Measurements from ENCODE around the gene AMER3. TPM values are rescaled to one million over a fixed set of nuclear protein-coding genes. Genes with fewer than 3 reads are reported as not detected.

Gene AMER3
- total and polyA plus RNA-seq, 2 of the 8 experiments (the other 6 are each of a cell fraction or from before 2014, with no cell fraction given), result 0.15 to 0.19 TPM

- ChIA-PET POLR2A (ENCODE audit: partially characterized antibody) (no interaction called here), CTCF (ENCODE audit: partially characterized antibody) (no interaction called here)
- Histone ChIP-seq H3K14ac (ENCODE audit: insufficient read length) (no peak overlapping the region), H3K23ac (ENCODE audit: insufficient read length) (no peak overlapping the region), H3K27me3 (replicated peaks in 1 of 4; ENCODE audit: control insufficient read depth in 3 of 4, extremely low read depth in 1 of 4, insufficient read depth in 3 of 4, low read length in 3 of 4) (peaks cover 0 to 3% (median under 1%) of the 10 kb centered on the region in 4 experiments; a peak in 3 of 7 replicates), H4K8ac (ENCODE audit: extremely low read depth, insufficient read depth, low read length) (no peak overlapping the region), H3K4me1 (replicated peaks in 1 of 4; ENCODE audit: control insufficient read depth in 3 of 4, insufficient read depth in 4 of 4, low read length in 3 of 4) (no peaks in the 10 kb centered on the region), H3K56ac (replicated peaks; ENCODE audit: insufficient read length, low read depth, low read length) (no peak overlapping the region), H3K9ac (replicated peaks in 1 of 4; ENCODE audit: extremely low read depth in 1 of 4, low read depth in 3 of 4, low read length in 3 of 4) (no peak overlapping the region), H3K4ac (replicated peaks; ENCODE audit: insufficient read length, low read depth, low read length) (no peak overlapping the region), H3K79me1 (ENCODE audit: low read depth, low read length) (no peaks in the 10 kb centered on the region), H2AK5ac (ENCODE audit: low read depth, low read length) (no peak overlapping the region), H3K18ac (ENCODE audit: extremely low read depth, low read length) (no peak overlapping the region), H3K36me3 (ENCODE audit: control insufficient read depth in 2 of 4, insufficient read depth in 4 of 4, low read length in 3 of 4) (no peaks in the 10 kb centered on the region), H2BK120ac (replicated peaks; ENCODE audit: low read depth, low read length) (no peak overlapping the region), H3K23me2 (ENCODE audit: low read depth, low read length) (peaks cover 5% of the 10 kb centered on the region; the same call in 1 of the 2 replicates), H2BK12ac (ENCODE audit: low read depth, low read length) (no peak overlapping the region), H3K9me3 (ENCODE audit: insufficient read depth in 2 of 2, low read depth in 1 of 2, low read length in 1 of 2) (0 out of 4 replicates have a peak, but pooled peaks cover 0 to 3% of the 10 kb centered on the region in 2 experiments), H4K20me1 (replicated peaks in 1 of 2; ENCODE audit: control insufficient read depth in 1 of 2, insufficient read depth in 2 of 2, low read length in 2 of 2) (peaks cover 0 to 3% of the 10 kb centered on the region in 2 experiments), H3K27ac (ENCODE audit: low read depth, low read length) (no peak overlapping the region), H3K4me2 (ENCODE audit: insufficient read depth in 1 of 2, low read depth in 2 of 2, low read length in 2 of 2) (no peak overlapping the region), H2AFZ (ENCODE audit: low read length) (no peak overlapping the region), H2BK5ac (ENCODE audit: low read depth, low read length) (no peak overlapping the region), H4K91ac (replicated peaks; ENCODE audit: insufficient read length, low read length) (no peak overlapping the region), H3K4me3 (ENCODE audit: extremely low read depth in 1 of 4, insufficient read depth in 2 of 4, low read depth in 3 of 4, low read length in 4 of 4) (no peak overlapping the region), H2BK20ac (ENCODE audit: low read length) (no peak overlapping the region), H3K79me2 (ENCODE audit: control insufficient read depth in 1 of 2, insufficient read depth in 2 of 2, low read length in 2 of 2) (no peaks in the 10 kb centered on the region), H2BK15ac (ENCODE audit: low read length) (no peak overlapping the region), H4K5ac (ENCODE audit: insufficient read length, low read depth, low read length) (no peak overlapping the region)
- FAIRE-seq (no peak), DNase-seq (ENCODE audit: low read depth in 1 of 2, low spot score in 2 of 2) (no peak)
- 89% methylated on average over 3 of the region's 3 CpGs; no CpG with 5 or more reads in 1 of the 2 experiments for WGBS, 2 experiments (ENCODE audit: extremely low coverage in 1 of 2, insufficient coverage in 1 of 2, insufficient read length in 1 of 2, insufficient replicate concordance in 2 of 2, low coverage in 1 of 2, low lambda C conversion rate in 2 of 2, missing lambda C conversion rate in 1 of 2)
- TF ChIP-seq BACH1 (IDR thresholded peaks at IDR 0.05; ENCODE audit: low read length) (no peak), SIRT6 (IDR thresholded peaks at IDR 0.05; ENCODE audit: low read length) (no peak), SIN3A (conservative IDR thresholded peaks at IDR 0.05 in 1 of 2, IDR thresholded peaks at IDR 0.05 in 1 of 2; ENCODE audit: low read depth in 1 of 2, low read length in 2 of 2) (no peak), BRCA1 (IDR thresholded peaks at IDR 0.05; ENCODE audit: low read depth, low read length) (no peak), POU5F1 (IDR thresholded peaks at IDR 0.05; ENCODE audit: low read depth, low read length) (no peak), EGR1 (IDR thresholded peaks at IDR 0.05; ENCODE audit: borderline replicate concordance, low read depth, low read length) (no peak), MAFK (IDR thresholded peaks at IDR 0.05; ENCODE audit: low read depth, low read length) (no peak)
- TF ChIP-seq, protein P1, sequence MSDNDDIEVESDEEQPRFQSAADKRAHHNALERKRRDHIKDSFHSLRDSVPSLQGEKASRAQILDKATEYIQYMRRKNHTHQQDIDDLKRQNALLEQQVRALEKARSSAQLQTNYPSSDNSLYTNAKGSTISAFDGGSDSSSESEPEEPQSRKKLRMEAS (IDR thresholded peaks at IDR 0.05), result no peak
Observed at GRCh38 chr2:130720528-130720927, 34.8 kb upstream of the AMER3 start.

Data from H1 (cell line).